ENCODE results near the gene TIMD4. TPM values are rescaled to one million over a fixed set of nuclear protein-coding genes. Genes with fewer than 3 reads are reported as not detected.
"Not testable (repeated sequence)": the region's sequence is repeated elsewhere in the genome, so short reads cannot be mapped to it uniquely, and the experiment has no call there.

Gene TIMD4
- total RNA-seq: 1 to 10 TPM in 1 of 2 donors, under 1 TPM in 1; 0.82 to 1.5 TPM
- 0.15 to 0.35 reads per million in 2 donors for total RNA-seq

DNA sequence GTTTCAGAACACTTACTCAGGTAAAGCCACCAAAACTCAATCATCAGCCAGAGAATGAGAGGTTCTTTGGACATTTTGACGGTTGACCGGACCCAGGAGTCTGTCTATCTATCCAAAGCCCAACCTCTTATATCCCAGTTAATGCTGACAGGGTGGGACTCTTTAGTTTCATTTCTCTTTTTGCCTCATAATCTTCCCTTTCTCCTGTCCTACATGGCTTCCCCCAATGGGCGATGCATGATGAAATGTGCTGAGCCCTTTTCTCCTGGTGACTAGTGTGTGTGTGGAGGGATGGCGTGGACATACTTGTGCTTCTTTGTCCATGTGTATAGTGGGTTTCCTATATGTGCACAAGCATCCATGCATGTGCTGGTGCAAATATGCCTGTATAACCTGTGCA lies at the start of gene TIMD4:
TIMD4 (minus strand) TSS at position 102 of the 400 bp plus-strand sequence; CDS start at position 74, 28 bp downstream.
- Mint-ChIP-seq H3K36me3 (ENCODE audit: low read depth) (peaks cover 5% of the 10 kb centered on the region), H3K27ac (no peak within 1 kb of the TSS), H3K4me3 (no peak within 1 kb of the TSS), H3K4me1 (no peaks in the 10 kb centered on the region), H3K27me3 (no peaks in the 10 kb centered on the region)
- H3K9me3 ChIP-seq (ENCODE audit: control insufficient read depth, low read length, poor library complexity, severe bottlenecking): no peaks in the 10 kb centered on the region
- DNase-seq (no peak), ATAC-seq (no peak)

DNA sequence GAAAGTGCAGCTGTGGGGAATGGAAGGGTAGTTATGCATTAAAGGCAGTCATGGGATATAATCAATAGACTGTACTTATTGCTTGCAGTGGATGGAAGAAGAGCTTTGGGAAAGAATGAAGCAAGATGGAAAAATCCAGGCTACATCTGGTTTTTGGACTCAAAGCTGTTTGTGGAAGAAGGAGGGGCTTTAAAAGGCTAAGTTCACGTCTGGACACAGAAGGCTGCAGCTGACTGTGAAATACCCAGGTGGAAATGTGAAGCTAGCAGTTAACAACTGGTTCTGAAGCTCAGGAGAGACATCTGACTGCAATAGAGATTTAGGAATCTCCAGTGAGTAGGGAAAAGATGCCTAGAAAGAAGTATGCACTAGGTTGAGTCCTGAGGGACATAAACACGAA lies 43.2 kb upstream of the TIMD4 start:
- Mint-ChIP-seq H3K27ac (no peak overlapping the region), H3K27me3 (no peaks in the 10 kb centered on the region), H3K36me3 (ENCODE audit: low read depth) (peaks cover 3% of the 10 kb centered on the region), H3K4me1 (no peaks in the 10 kb centered on the region), H3K4me3 (no peak overlapping the region)
- ATAC-seq: no peak
- no peak for DNase-seq
- H3K9me3 ChIP-seq (ENCODE audit: control insufficient read depth, low read length, poor library complexity, severe bottlenecking): no peaks in the 10 kb centered on the region

DNA sequence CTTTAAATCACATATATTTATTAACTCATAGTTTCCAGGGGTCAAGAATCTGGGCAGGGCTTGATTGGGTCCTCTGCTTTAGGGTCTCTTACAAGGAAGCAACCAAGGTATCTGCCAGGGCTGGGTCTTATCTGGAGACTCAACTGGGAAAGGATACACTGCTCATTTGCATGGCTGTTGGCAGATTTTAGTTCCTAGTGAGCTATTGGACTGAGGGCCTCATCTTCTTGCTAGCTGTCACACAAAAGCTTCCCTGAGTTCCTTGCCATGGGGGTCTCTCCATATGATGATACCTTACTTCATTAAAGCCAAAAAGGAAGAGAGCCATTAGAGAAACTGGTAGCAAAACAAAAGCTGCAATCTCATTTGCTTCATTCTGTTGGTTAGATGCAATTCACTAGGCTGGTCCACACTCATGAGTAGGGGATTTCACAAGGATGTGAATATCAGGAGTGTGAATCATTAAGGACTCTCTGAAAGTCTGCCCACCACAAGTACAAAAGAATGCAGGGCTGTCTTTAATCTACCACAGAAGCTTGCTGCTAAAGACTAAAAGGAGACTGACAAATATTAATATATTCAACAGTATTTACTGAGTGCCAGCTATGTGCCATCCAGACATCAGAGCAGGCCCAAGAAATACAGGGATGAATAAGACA lies 42.0 kb upstream of the TIMD4 start:
- H3K27me3 Mint-ChIP-seq: no peaks in the 10 kb centered on the region
- no peak for ATAC-seq
- DNase-seq: no peak
- no peak overlapping the region for H3K27ac Mint-ChIP-seq
- H3K36me3 Mint-ChIP-seq (ENCODE audit: low read depth): peaks cover 3% of the 10 kb centered on the region
- H3K4me3 Mint-ChIP-seq: no peak overlapping the region
- no peaks in the 10 kb centered on the region for H3K9me3 ChIP-seq (ENCODE audit: control insufficient read depth, low read length, poor library complexity, severe bottlenecking)
- no peaks in the 10 kb centered on the region for H3K4me1 Mint-ChIP-seq

DNA sequence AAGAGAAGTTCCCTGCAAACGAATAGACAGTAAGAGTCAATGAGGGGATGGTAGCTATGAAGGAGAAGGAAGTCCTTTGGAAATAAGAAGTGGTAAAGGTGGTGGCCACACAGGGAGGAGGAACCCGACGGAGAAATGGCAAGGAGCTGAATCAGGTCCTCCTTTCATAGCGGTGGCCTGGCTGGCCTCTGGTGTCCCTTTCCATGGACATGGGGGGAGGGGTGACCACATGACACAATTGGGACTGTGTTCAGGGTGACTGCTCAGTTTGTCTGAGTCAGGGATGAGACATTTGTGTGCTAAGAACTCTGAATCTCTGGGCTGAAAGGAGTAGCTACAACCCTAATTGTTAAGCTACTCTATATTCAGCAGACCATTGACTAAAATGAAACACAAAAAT lies 28.7 kb upstream of the TIMD4 start:
- DNase-seq: no peak
- H3K9me3 ChIP-seq (ENCODE audit: control insufficient read depth, low read length, poor library complexity, severe bottlenecking): no peaks in the 10 kb centered on the region
- Mint-ChIP-seq H3K4me3 (no peak overlapping the region), H3K27me3 (peaks cover 5% of the 10 kb centered on the region), H3K36me3 (ENCODE audit: low read depth) (no peaks in the 10 kb centered on the region), H3K27ac (no peak overlapping the region), H3K4me1 (no peaks in the 10 kb centered on the region)
- ATAC-seq: no peak

DNA sequence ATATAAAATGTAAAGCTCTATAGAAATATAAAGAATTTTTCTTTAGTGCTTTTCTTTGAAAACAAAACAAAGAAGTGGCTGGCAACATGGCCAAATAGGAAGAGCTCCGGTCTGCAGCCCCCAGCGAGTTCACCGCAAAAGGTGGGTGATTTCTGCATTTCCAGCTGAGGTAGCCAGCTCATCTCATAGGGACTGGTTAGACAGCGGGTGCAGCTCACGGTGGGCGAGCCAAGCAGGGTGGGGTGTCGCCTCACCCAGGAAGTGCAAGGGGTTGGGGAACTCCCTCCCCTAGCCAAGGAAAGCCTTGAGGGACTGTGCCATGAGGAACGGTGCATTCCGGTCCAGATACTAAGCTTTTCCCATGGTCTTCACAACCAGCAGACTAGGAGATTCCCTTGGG lies 21.0 kb upstream of the TIMD4 start:
- H3K27me3 Mint-ChIP-seq: peaks cover 11% of the 10 kb centered on the region
- DNase-seq: no peak
- H3K4me1 Mint-ChIP-seq: no peaks in the 10 kb centered on the region
- peaks cover 2% of the 10 kb centered on the region for H3K36me3 Mint-ChIP-seq (ENCODE audit: low read depth)
- H3K4me3 Mint-ChIP-seq: no peak overlapping the region
- no peaks in the 10 kb centered on the region for H3K9me3 ChIP-seq (ENCODE audit: control insufficient read depth, low read length, poor library complexity, severe bottlenecking)
- ATAC-seq: no peak
- H3K27ac Mint-ChIP-seq: no peak overlapping the region

DNA sequence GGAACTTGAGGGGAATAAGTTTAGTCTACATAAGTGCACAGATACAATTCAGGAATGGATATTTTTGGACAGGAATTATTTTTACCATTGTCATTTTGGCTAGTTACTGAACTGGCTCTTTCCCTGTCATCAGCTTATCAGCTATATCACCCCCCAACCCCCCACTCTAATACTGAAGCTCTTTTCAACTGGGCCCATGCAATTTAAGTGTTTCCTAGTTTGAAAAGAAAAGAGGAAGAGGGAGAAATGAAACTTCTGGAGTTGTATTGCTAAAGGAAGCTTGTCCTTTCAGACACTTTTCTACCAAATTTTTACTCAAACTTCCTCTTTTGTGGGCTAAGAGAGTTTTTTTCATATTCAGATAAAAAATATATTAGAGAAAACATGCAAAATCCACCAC lies 18.5 kb upstream of the TIMD4 start:
- no peak overlapping the region for H3K27ac Mint-ChIP-seq
- H3K4me3 Mint-ChIP-seq: no peak overlapping the region
- DNase-seq (no peak), ATAC-seq (no peak)
- no peaks in the 10 kb centered on the region for H3K4me1 Mint-ChIP-seq
- peaks cover 2% of the 10 kb centered on the region for H3K36me3 Mint-ChIP-seq (ENCODE audit: low read depth)
- peaks cover 11% of the 10 kb centered on the region for H3K27me3 Mint-ChIP-seq
- H3K9me3 ChIP-seq (ENCODE audit: control insufficient read depth, low read length, poor library complexity, severe bottlenecking): no peaks in the 10 kb centered on the region

DNA sequence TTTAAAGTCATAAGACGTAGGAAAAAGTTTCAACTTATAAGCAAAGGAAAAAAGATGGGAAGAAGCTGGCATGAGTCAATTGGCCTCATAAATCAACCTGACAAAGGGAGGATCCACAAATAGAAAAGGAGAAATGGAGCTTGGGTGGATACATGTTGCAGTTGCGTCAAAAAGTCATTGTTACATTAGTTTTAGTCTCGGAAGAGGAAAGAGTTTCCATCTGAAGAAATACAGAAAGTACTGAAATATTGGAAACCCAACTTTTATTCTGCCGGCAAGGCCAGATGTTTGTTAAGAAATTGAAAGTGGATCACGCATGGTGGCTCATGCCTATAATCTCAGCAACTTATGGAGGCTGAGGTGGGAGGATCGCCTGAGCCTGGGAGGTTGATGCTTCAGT lies 11.3 kb upstream of the TIMD4 start:
- Mint-ChIP-seq H3K4me1 (no peaks in the 10 kb centered on the region), H3K27ac (no peak overlapping the region), H3K27me3 (no peaks in the 10 kb centered on the region), H3K4me3 (no peak overlapping the region), H3K36me3 (ENCODE audit: low read depth) (no peaks in the 10 kb centered on the region)
- ATAC-seq (no peak), DNase-seq (no peak)
- H3K9me3 ChIP-seq (ENCODE audit: control insufficient read depth, low read length, poor library complexity, severe bottlenecking): no peaks in the 10 kb centered on the region

- DNase-seq (no peak), ATAC-seq (no peak)
- Mint-ChIP-seq H3K27me3 (no peaks in the 10 kb centered on the region), H3K4me3 (no peak overlapping the region), H3K4me1 (no peaks in the 10 kb centered on the region), H3K36me3 (ENCODE audit: low read depth) (no peaks in the 10 kb centered on the region), H3K27ac (no peak overlapping the region)
- H3K9me3 ChIP-seq (ENCODE audit: control insufficient read depth, low read length, poor library complexity, severe bottlenecking): no peaks in the 10 kb centered on the region
Measured at GRCh38 chr5:156971848-156972525, 9.0 kb upstream of the TIMD4 start.

- Mint-ChIP-seq H3K4me3 (no peak overlapping the region), H3K36me3 (ENCODE audit: low read depth) (no peaks in the 10 kb centered on the region), H3K4me1 (no peaks in the 10 kb centered on the region), H3K27ac (no peak overlapping the region), H3K27me3 (no peaks in the 10 kb centered on the region)
- H3K9me3 ChIP-seq (ENCODE audit: control insufficient read depth, low read length, poor library complexity, severe bottlenecking): no peaks in the 10 kb centered on the region
- ATAC-seq (no peak), DNase-seq (no peak)
Measured at GRCh38 chr5:156971415-156971814, 8.4 kb upstream of the TIMD4 start.

DNA sequence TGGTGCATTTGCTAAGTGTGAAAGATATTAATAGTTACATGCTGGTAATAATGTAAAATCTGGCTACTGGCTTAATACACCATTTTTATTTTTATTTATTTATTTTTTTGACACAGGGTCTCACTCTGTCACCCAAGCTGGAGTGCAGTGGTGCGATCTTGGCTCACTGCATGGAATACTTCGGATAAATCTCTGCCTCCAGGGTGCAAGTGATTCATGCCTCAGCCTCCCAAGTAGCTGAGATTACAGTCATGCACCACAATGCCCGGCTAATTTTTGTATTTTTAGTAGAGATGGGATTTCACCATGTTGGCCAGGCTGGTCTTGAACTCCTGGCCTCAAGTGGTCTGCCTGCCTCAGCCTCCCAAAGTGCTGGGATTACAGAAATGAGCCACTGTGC lies 4.4 kb upstream of the TIMD4 start:
- DNase-seq; ATAC-seq; H3K4me3 Mint-ChIP-seq; H3K27me3 Mint-ChIP-seq; H3K36me3 Mint-ChIP-seq (ENCODE audit: low read depth); H3K4me1 Mint-ChIP-seq; H3K27ac Mint-ChIP-seq; H3K9me3 ChIP-seq (ENCODE audit: control insufficient read depth, low read length, poor library complexity, severe bottlenecking): not testable (repeated sequence)

GRCh38 chr5:156956321-156956720 lies 6.7 kb downstream of the TIMD4 start:
- no peaks in the 10 kb centered on the region for H3K27me3 Mint-ChIP-seq
- peaks cover 3% of the 10 kb centered on the region for H3K36me3 Mint-ChIP-seq (ENCODE audit: low read depth)
- no peak for ATAC-seq
- no peak overlapping the region for H3K27ac Mint-ChIP-seq
- no peak for DNase-seq
- no peak overlapping the region for H3K4me3 Mint-ChIP-seq
- no peaks in the 10 kb centered on the region for H3K9me3 ChIP-seq (ENCODE audit: control insufficient read depth, low read length, poor library complexity, severe bottlenecking)
- no peaks in the 10 kb centered on the region for H3K4me1 Mint-ChIP-seq

- ATAC-seq (peak; percentile 46), DNase-seq (no peak)
- Mint-ChIP-seq H3K27ac (no peak overlapping the region), H3K27me3 (no peaks in the 10 kb centered on the region), H3K36me3 (ENCODE audit: low read depth) (peaks cover 3% of the 10 kb centered on the region), H3K4me3 (no peak overlapping the region), H3K4me1 (peaks cover 2% of the 10 kb centered on the region)
- H3K9me3 ChIP-seq (ENCODE audit: control insufficient read depth, low read length, poor library complexity, severe bottlenecking): no peaks in the 10 kb centered on the region
Measured at GRCh38 chr5:156951359-156951758, 11.7 kb downstream of the TIMD4 start.

GRCh38 chr5:156950716-156951115 lies 12.3 kb downstream of the TIMD4 start:
- no peaks in the 10 kb centered on the region for H3K9me3 ChIP-seq (ENCODE audit: control insufficient read depth, low read length, poor library complexity, severe bottlenecking)
- ATAC-seq (no peak), DNase-seq (no peak)
- Mint-ChIP-seq H3K27me3 (no peaks in the 10 kb centered on the region), H3K4me1 (peaks cover 2% of the 10 kb centered on the region), H3K27ac (no peak overlapping the region), H3K36me3 (ENCODE audit: low read depth) (peaks cover 3% of the 10 kb centered on the region), H3K4me3 (no peak overlapping the region)

DNA sequence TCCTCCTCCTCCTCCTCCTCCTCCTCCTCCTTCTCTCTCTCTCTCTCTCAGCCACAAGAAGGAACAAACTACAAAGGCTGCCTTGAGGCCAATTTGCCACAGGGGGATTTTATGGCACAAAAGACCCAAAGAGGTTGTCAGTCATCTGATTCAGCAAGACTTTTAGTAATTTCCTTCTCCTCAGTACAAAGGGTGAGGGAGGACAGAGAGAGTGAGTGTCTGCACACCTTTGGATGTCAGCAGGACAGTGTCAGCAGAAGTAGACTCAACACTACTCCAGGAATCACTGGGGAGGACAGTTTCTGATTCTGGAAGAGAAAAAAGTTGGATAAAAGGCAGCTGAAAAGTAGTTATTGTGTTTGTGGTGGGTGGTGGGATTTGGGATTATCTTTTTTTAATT lies 13.6 kb downstream of the TIMD4 start:
- ATAC-seq (no peak), DNase-seq (no peak)
- no peaks in the 10 kb centered on the region for H3K9me3 ChIP-seq (ENCODE audit: control insufficient read depth, low read length, poor library complexity, severe bottlenecking)
- Mint-ChIP-seq H3K27me3 (peaks cover 8% of the 10 kb centered on the region), H3K36me3 (ENCODE audit: low read depth) (peaks cover 3% of the 10 kb centered on the region), H3K4me1 (peaks cover 5% of the 10 kb centered on the region), H3K4me3 (no peak overlapping the region), H3K27ac (no peak overlapping the region)

Measured in T-helper 17 cell (primary cell).